HepG2 (cell line): ENCODE measurements around the gene MED22. TPM values are rescaled to one million over a fixed set of nuclear protein-coding genes. Genes with fewer than 3 reads are reported as not detected.

Experiments used
- ATAC-seq: fragments of 200-7000 bp; cut with Tn5 transposase; 3 replicates; pipeline ENCODE4 v1.9.1; 2020; ENCODE audit warnings: mild to moderate bottlenecking, moderate library complexity
- BruUV-seq: library from RNA; stranded (reverse); fragments of 400-500 nt; replicated peaks from 2 replicates; lab custom pipeline; 2021; lab: Mats Ljungman, UMichigan
- CTCF ChIA-PET: fragments of 300-600 bp; formaldehyde crosslinking; extraction: SDS; loops from one replicate; lab custom pipeline; 2021; ENCODE audit warnings: low total read pairs, inconsistent platforms, low intra/inter-chr PET ratio; lab: Yijun Ruan, JAX
- POLR2A ChIA-PET: fragments of 350-600 bp; sonication (Branson Sonifier 250); formaldehyde crosslinking; loops from one replicate; lab custom pipeline; 2020; ENCODE audit warnings: antibody characterized with exemption, inconsistent platforms; lab: Yijun Ruan, JAX
- DNase-seq: peaks from one replicate; pipeline ENCODE4 v3.0.0-alpha.2; 2015; ENCODE audit warnings: low spot score
- FAIRE-seq: peaks from 3 replicates; lab custom pipeline; 2011; peaks lifted over from hg19 to GRCh38; lab: Jason Lieb, UNC
- H2AFZ ChIP-seq: one replicate; pipeline ENCODE4 v1.6.1; 2011; ENCODE audit warnings: low read length, inconsistent platforms
- H3K27ac ChIP-seq: fragments of 300-600 bp; 3 replicates; pipeline ENCODE4 v1.8.0; 2011; ENCODE audit warnings: mixed run types, mild to moderate bottlenecking, mixed read lengths, low read length, inconsistent platforms; ENCODE audit not compliant: insufficient read depth; ENCODE audit errors: extremely low read length
- H3K27me3 ChIP-seq, 2 experiments: fragments of 200-600 bp in 1 of 2; 2 replicates in 1 of 2; 3 replicates in 1 of 2; pipeline versions ENCODE4 v1.6.0 to v1.8.0; 2011; ENCODE audit warnings: low read length in 2 of 2, mild to moderate bottlenecking in 2 of 2, moderate library complexity in 2 of 2, inconsistent platforms in 1 of 2; ENCODE audit not compliant: insufficient read depth in 2 of 2, control insufficient read depth in 1 of 2
- H3K36me3 ChIP-seq, 2 experiments: fragments of 200-600 bp in 1 of 2; replicated peaks in 1 of 2; 2 replicates in 1 of 2; 3 replicates in 1 of 2; pipeline versions ENCODE4 v1.5.1 to v1.8.0; 2011; ENCODE audit warnings: low read length in 2 of 2, inconsistent platforms in 1 of 2; ENCODE audit not compliant: insufficient read depth in 2 of 2, control insufficient read depth in 1 of 2
- H3K4me1 ChIP-seq: 2 replicates; pipeline ENCODE4 v1.5.1; 2012; ENCODE audit warnings: low read length, inconsistent platforms; ENCODE audit not compliant: insufficient read depth
- H3K4me2 ChIP-seq: 2 replicates; pipeline ENCODE4 v1.6.0; 2011; ENCODE audit warnings: low read depth, low read length, inconsistent platforms
- H3K4me3 ChIP-seq, 3 experiments: fragments of 200-600 bp in 1 of 3; sonication (generic), shearing (Covaris generic) in 1 of 3; replicated peaks in 1 of 3; 2 replicates each; pipeline ENCODE4 v1.5.1; 2011 to 2016; ENCODE audit warnings: low read length in 3 of 3, inconsistent platforms in 2 of 3, low read depth in 2 of 3, mild to moderate bottlenecking in 2 of 3, control low read depth in 1 of 3, mixed read lengths in 1 of 3; ENCODE audit not compliant: insufficient read depth in 1 of 3
- H3K79me2 ChIP-seq: one replicate; pipeline ENCODE4 v1.6.1; 2011; ENCODE audit warnings: low read length, inconsistent platforms; ENCODE audit not compliant: insufficient read depth
- H3K9ac ChIP-seq: 2 replicates; pipeline ENCODE4 v1.6.0; 2011; ENCODE audit warnings: mild to moderate bottlenecking, low read depth, low read length, inconsistent platforms; ENCODE audit not compliant: insufficient read depth
- H3K9me3 ChIP-seq: 2 replicates; pipeline ENCODE4 v1.5.1; 2012; ENCODE audit warnings: mild to moderate bottlenecking, low read length
- H4K20me1 ChIP-seq: 2 replicates; pipeline ENCODE4 v1.6.0; 2011; ENCODE audit warnings: inconsistent platforms, mild to moderate bottlenecking, low read length, moderate library complexity; ENCODE audit not compliant: insufficient read depth
- ARID2 ChIP-seq: sonication (generic); formaldehyde crosslinking; IDR thresholded peaks from 2 replicates; pipeline ENCODE4 v1.8.1; 2022; ENCODE audit warnings: mild to moderate bottlenecking, missing genetic modification reagents, borderline replicate concordance
- ARNT ChIP-seq: fragments of 450-650 bp; IDR thresholded peaks from 2 replicates; pipeline ENCODE4 v1.6.1; 2017
- BORCS8-MEF2B ChIP-seq: sonication (generic); formaldehyde crosslinking; IDR thresholded peaks from 2 replicates; pipeline ENCODE4 v1.8.0; 2022; ENCODE audit warnings: mild to moderate bottlenecking, missing genetic modification reagents
- CBFB ChIP-seq: sonication (generic); formaldehyde crosslinking; IDR thresholded peaks from 2 replicates; pipeline ENCODE4 v1.4.0; 2020; ENCODE audit warnings: missing genetic modification reagents
- FLYWCH1 ChIP-seq: sonication (generic); formaldehyde crosslinking; IDR thresholded peaks from 2 replicates; pipeline ENCODE4 v1.8.1; 2023; ENCODE audit warnings: mild to moderate bottlenecking, missing genetic modification reagents
- HDAC1 ChIP-seq: sonication (generic); formaldehyde crosslinking; IDR thresholded peaks from 2 replicates; pipeline ENCODE4 v1.5.1; 2020; ENCODE audit warnings: mild to moderate bottlenecking, missing genetic modification reagents
- HHEX ChIP-seq: IDR thresholded peaks from 2 replicates; pipeline ENCODE4 v1.6.1; 2016; ENCODE audit warnings: control low read depth
- KLF11 ChIP-seq: IDR thresholded peaks from 2 replicates; pipeline ENCODE4 v1.6.1; 2016; ENCODE audit warnings: missing compliant biosample characterization
- RBFOX2 ChIP-seq: fragments of 200-400 bp; formaldehyde crosslinking; IDR thresholded peaks from 2 replicates; pipeline ENCODE4 v1.6.1; 2017; ENCODE audit warnings: low read depth, mild to moderate bottlenecking, low read length
- SETDB1 ChIP-seq: sonication (generic); formaldehyde crosslinking; IDR thresholded peaks from 2 replicates; pipeline ENCODE4 v1.5.1; 2020; ENCODE audit warnings: missing genetic modification reagents, mild to moderate bottlenecking, borderline replicate concordance
- SP140L ChIP-seq: sonication (generic); formaldehyde crosslinking; IDR thresholded peaks from 2 replicates; pipeline ENCODE4 v1.4.0; 2020; ENCODE audit warnings: missing genetic modification reagents, borderline replicate concordance
- ZKSCAN1 ChIP-seq: fragments of 150-350 bp; IDR thresholded peaks from 2 replicates; pipeline ENCODE4 v1.6.1; 2014; ENCODE audit warnings: low read length
- ZMYM4 ChIP-seq: sonication (generic); formaldehyde crosslinking; IDR thresholded peaks from 2 replicates; pipeline ENCODE4 v1.8.1; 2023; ENCODE audit warnings: mild to moderate bottlenecking, missing genetic modification reagents
- ZNF10 ChIP-seq: sonication (generic); formaldehyde crosslinking; IDR thresholded peaks from 2 replicates; pipeline ENCODE4 v1.4.0; 2020; ENCODE audit warnings: mild to moderate bottlenecking, low read depth, missing genetic modification reagents, borderline replicate concordance
- ZNF3 ChIP-seq: IDR thresholded peaks from 2 replicates; pipeline ENCODE4 v1.7.0; 2017; ENCODE audit warnings: inconsistent platforms
- ZNF335 ChIP-seq: sonication (generic); formaldehyde crosslinking; IDR thresholded peaks from 2 replicates; pipeline ENCODE4 v1.4.0; 2020; ENCODE audit warnings: missing genetic modification reagents
- ZNF616 ChIP-seq: sonication (generic); formaldehyde crosslinking; IDR thresholded peaks from 2 replicates; pipeline ENCODE4 v1.5.0; 2020; ENCODE audit warnings: low read depth, mild to moderate bottlenecking, missing genetic modification reagents
- WGBS: methylation state at CpG from one replicate; pipeline ENCODE4 v1.1.6; 2017; ENCODE audit warnings: low lambda C conversion rate; 5-methylcytosine and 5-hydroxymethylcytosine counted together
- in situ Hi-C: cut with HindIII; loops from 2 replicates; pipeline ENCODE4 v1.10.0; 2017; ENCODE audit warnings: low pct_unique_long_range_greater_than_20kb; ENCODE audit not compliant: extremely low pct_ligation_motif_present
- intact Hi-C: fragments of 100-400 bp; cut with micrococcal nuclease; formaldehyde crosslinking; loops from one replicate; pipeline ENCODE4 v1.10.0; 2022; ENCODE audit not compliant: unreplicated experiment
- polyA plus RNA-seq, 8 experiments: library from polyadenylated mRNA; depleted of rRNA in 3 of 8; stranded (reverse) in 7 of 8; unstranded in 1 of 8; fragments of >200 nt; fragmentation: Illumina TruSeq in 4 of 8; extraction: Trizol in 4 of 8; gene quantifications; 2 replicates each; pipeline versions ENCODE4 v1.2.1 to v1.2.3, GENCODE V29; 2011 to 2016; ENCODE audit warnings: low read depth in 4 of 8, missing spikeins in 1 of 8, mixed read lengths in 1 of 8; ENCODE audit not compliant: insufficient read depth in 1 of 8
- total RNA-seq, 5 experiments: library from RNA; depleted of rRNA; stranded (reverse); fragments of >200 nt; fragmentation: Illumina TruSeq; extraction: Trizol; gene quantifications; 2 replicates each; pipeline ENCODE4 v1.2.3, GENCODE V29; 2016; ENCODE audit warnings: low read depth in 1 of 5
- TF ChIP-seq, protein P1 (sequence below): sonication (generic); formaldehyde crosslinking; IDR thresholded peaks from 2 replicates; pipeline ENCODE4 v1.4.0; 2020; ENCODE audit warnings: missing genetic modification reagents
- TF ChIP-seq, protein P2 (sequence below): sonication (generic); formaldehyde crosslinking; IDR thresholded peaks from 2 replicates; pipeline ENCODE4 v1.4.0; 2020; ENCODE audit warnings: mild to moderate bottlenecking, low read depth, missing genetic modification reagents
- TF ChIP-seq, protein P3 (sequence below): IDR thresholded peaks from 2 replicates; pipeline ENCODE4 v1.6.1; 2016; ENCODE audit warnings: missing compliant biosample characterization, missing genetic modification reagents, borderline replicate concordance

The MED22 gene
- total and polyA plus RNA-seq, 2 of the 13 experiments (the other 11 are each of a cell fraction or from before 2014, with no cell fraction given) = 15.8 to 22.1 TPM

DNA sequence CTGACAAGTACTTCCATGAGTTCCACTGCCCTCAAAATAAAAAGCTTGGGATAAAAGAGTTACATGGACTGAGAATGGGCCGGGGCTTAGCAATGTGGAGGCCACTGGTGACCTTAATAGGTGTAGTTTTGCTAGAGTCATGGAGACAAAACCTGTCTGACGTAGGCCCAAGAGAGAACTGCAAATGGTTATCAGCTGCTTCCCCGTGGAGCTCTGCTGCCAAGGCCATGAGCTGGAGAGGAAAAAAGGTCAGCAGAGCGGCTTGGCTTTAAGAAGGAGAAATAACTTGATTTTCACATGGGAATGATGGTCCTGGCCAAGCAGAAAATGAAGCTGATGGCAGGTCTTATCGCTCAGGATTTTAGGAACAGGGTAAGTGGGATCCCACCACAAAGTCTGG is 8.3 kb downstream of the MED22 start (continued):
- TF ChIP-seq, protein P1, sequence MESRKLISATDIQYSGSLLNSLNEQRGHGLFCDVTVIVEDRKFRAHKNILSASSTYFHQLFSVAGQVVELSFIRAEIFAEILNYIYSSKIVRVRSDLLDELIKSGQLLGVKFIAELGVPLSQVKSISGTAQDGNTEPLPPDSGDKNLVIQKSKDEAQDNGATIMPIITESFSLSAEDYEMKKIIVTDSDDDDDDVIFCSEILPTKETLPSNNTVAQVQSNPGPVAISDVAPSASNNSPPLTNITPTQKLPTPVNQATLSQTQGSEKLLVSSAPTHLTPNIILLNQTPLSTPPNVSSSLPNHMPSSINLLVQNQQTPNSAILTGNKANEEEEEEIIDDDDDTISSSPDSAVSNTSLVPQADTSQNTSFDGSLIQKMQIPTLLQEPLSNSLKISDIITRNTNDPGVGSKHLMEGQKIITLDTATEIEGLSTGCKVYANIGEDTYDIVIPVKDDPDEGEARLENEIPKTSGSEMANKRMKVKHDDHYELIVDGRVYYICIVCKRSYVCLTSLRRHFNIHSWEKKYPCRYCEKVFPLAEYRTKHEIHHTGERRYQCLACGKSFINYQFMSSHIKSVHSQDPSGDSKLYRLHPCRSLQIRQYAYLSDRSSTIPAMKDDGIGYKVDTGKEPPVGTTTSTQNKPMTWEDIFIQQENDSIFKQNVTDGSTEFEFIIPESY (CRISPR knock-in tag) = no peak

DNA sequence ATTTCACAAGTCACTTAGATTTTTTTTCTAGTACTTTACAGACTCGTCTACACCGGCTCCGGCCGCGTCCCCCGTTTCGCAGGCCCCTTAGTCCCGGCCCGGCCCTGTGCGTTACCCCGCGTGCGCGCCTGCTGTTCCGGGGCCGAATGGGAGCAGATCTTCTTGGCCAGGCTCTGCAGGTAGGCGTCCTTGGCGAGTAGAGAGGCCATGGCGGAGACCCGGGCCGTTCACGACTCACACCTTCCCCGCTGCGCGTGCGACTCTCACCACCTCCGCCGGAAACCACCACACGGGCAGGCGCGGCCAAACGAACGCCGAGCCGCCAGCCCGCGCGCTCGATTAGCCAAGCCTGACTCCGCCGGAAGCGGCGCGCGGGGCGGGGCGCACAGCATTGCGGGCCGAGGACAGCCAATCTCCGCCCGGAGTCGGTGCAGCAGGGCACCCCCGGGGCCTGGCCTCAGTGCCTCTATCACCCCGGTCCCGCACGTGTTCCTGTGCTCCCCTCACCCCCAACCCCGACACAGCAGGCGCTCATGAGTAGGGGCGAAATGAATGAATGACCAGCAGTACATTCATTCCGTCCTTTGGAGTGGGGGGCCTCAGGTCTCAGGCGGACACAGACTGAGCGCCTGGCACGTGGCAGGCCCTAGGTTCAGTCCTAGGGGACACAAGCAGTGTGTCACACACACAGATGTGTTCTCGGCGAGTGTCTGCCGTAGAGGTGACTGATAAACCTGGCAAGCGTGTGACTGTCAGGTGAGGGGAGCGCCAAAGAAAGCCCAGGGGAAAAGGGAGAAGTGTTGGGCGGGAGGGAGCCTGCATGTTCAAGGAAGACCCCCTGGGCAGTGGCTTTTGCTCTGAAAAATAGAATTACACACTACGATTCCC is 11.8 kb downstream of the MED22 start, which contains the start of gene SURF6:
Gene SURF6, minus strand, starts transcription at position 265 of the 888 bp plus-strand sequence. Its CDS starts 56 bp downstream, at position 209.
- H3K9ac ChIP-seq = peak within 1 kb of the TSS; percentile 91
- peaks cover 26% of the 10 kb centered on the region for H3K79me2 ChIP-seq
- CTCF ChIA-PET = no interaction called here
- peaks cover 21 to 49% of the 10 kb centered on the region in 2 experiments; a peak in 4 of 5 replicates for H3K36me3 ChIP-seq
- intact Hi-C loops (no loop called here), in situ Hi-C loops (no loop called here)
- no peak within 1 kb of the TSS for H2AFZ ChIP-seq
- DNase-seq (peak; percentile 78), ATAC-seq (peak; percentile 90), FAIRE-seq (peak; percentile 26)
- H3K4me2 ChIP-seq = peak within 1 kb of the TSS; percentile 85
- 0 out of 2 replicates have a peak, but pooled peaks cover 5% of the 10 kb centered on the region for H4K20me1 ChIP-seq
- TSS peak; percentile 89 for BruUV-seq
- H3K4me1 ChIP-seq = peaks cover 22% of the 10 kb centered on the region
- POLR2A ChIA-PET = interaction anchor here (1.6 kb wide), 1 partner anchor 12 kb away, joined by 7 read pairs; the partner anchor contains the start of genes MED22 and RPL7A
- 25% methylated on average over 26 of the region's 70 CpGs for WGBS
- peak within 1 kb of the TSS; percentile 70 for H3K27ac ChIP-seq
- H3K27me3 ChIP-seq = no peaks in the 10 kb centered on the region; a peak in 1 of 5 replicates
- peak within 1 kb of the TSS; percentile 82 to 91 (median 84) for H3K4me3 ChIP-seq
- H3K9me3 ChIP-seq = no peaks in the 10 kb centered on the region
- TF ChIP-seq ZNF3 = no peak
- no peak for TF ChIP-seq FLYWCH1 (CRISPR knock-in tag)
- no peak for TF ChIP-seq ARNT
- TF ChIP-seq, protein P2, sequence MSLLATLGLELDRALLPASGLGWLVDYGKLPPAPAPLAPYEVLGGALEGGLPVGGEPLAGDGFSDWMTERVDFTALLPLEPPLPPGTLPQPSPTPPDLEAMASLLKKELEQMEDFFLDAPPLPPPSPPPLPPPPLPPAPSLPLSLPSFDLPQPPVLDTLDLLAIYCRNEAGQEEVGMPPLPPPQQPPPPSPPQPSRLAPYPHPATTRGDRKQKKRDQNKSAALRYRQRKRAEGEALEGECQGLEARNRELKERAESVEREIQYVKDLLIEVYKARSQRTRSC (CRISPR knock-in tag) = no peak
- TF ChIP-seq ARID2 (CRISPR knock-in tag) = no peak
- TF ChIP-seq ZNF335 (CRISPR knock-in tag) = peak; percentile 82; the same call in 1 of the 2 replicates
- TF ChIP-seq ZKSCAN1 = no peak
- TF ChIP-seq CBFB (CRISPR knock-in tag) = peak; percentile 95
- no peak for TF ChIP-seq ZNF10 (CRISPR knock-in tag)
- peak; percentile 86 for TF ChIP-seq ZNF616 (CRISPR knock-in tag)
- 0 out of 2 replicates have a peak, but pooled peaks have one; percentile 69 for TF ChIP-seq KLF11 (CRISPR knock-in tag)
- TF ChIP-seq ZMYM4 (CRISPR knock-in tag) = peak; percentile 84
- TF ChIP-seq BORCS8-MEF2B (CRISPR knock-in tag) = peak; percentile 90
- peak; percentile 94 for TF ChIP-seq RBFOX2
- TF ChIP-seq, protein P3, sequence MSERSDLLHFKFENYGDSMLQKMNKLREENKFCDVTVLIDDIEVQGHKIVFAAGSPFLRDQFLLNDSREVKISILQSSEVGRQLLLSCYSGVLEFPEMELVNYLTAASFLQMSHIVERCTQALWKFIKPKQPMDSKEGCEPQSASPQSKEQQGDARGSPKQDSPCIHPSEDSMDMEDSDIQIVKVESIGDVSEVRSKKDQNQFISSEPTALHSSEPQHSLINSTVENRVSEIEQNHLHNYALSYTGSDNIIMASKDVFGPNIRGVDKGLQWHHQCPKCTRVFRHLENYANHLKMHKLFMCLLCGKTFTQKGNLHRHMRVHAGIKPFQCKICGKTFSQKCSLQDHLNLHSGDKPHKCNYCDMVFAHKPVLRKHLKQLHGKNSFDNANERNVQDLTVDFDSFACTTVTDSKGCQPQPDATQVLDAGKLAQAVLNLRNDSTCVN (CRISPR knock-in tag) = peak; percentile 79
- TF ChIP-seq HDAC1 (CRISPR knock-in tag) = peak; percentile 98
- no peak for TF ChIP-seq HHEX
- no peak for TF ChIP-seq SP140L (CRISPR knock-in tag)
- peak; percentile 57; the same call in 1 of the 2 replicates for TF ChIP-seq SETDB1 (CRISPR knock-in tag)
